GM03348 (cell line): Measurements from ENCODE around the gene TUBGCP5.
A peak's percentile ranks its signal among the peaks of the same experiment; 100 is the strongest.
"Not testable (repeated sequence)": the region's sequence is repeated elsewhere in the genome, so short reads cannot be mapped to it uniquely, and the experiment has no call there.

Experiments used
- DNase-seq: peaks from one replicate; pipeline ENCODE4 v3.0.0; 2012; ENCODE audit warnings: low spot score

The TUBGCP5 gene

GRCh38 chr15:23039143-23039916, at the start of gene TUBGCP5:
TUBGCP5 (minus strand) TSS chr15:23039569; CDS start chr15:23039543, 26 bp downstream.
- DNase-seq: peak; percentile 98

DNA sequence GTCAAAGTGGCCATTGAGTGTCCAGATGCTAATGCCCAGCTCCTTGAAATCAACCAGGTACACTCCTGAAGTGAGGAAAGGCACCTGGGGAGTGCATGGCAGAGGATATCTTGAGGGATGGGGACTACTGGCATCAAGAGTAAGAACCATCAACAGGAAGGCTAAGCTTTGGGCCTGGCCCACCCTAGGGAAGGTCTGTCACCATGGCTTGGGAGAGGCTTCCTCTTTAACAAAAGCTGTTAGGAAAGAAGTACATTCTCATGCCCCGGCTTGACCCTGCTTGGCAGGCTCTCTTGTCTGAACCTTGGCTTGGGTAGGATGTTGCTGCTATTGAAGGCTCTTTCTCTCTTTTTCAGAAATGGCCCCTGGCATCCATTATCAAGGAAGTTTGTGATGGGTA, 43.7 kb upstream of the TUBGCP5 start:
- no peak for DNase-seq

DNA sequence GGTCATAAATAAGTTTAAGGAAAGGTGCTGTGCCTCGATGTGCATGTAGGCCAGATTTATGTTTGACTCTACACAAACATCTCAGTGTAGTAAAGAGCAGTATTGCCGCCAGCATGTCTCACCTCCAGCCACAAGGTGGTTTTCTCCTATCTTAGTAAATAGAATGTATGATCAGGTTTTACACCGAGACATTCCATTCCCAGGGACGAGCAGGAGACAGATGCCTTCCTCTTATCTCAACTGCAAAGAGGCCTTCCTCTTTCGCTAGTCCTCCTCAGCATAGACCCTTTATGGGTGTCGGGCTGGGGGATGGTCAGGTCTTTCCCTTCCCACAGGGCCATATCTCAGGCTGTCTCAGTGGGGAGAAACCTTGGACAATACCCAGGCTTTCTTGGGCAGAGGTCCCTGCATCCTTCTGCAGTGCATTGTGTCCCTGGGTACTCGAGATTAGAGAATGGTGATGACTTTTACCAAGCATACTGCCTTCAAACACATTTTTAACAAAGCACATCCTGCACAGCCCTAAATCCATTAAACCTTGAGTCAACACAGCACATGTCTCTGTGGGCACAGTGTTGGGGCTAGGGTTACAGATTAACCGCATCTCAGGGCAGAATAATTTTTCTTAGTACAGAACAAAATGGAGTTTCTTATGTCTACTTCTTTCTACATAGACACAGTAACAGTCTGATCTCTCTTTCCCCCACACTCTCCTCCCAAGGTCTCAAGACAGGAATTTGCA, 42.8 kb upstream of the TUBGCP5 start:
- DNase-seq: not testable (repeated sequence)

GRCh38 chr15:23081271-23081670, 41.9 kb upstream of the TUBGCP5 start:
- no peak for DNase-seq

DNA sequence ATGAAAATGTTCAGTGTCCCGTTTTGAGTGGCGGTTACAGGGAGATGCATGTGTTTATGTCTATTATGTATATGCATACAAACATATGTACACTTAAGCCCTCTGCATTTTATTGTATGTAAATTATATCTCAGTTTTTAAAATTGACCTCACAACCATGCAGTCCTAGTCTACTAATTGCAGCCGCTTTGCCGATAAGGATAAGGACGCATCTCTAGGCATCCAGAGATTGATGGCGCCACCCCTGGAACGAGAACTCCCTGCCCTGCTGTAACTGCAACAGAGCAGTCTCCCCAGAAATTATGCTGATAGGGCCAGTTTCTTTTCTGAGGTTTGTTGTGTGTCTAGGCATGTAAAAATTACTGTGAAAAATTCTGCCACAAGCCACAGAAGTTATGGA, 40.4 kb upstream of the TUBGCP5 start:
- DNase-seq: no peak

GRCh38 chr15:23075927-23076326, 36.6 kb upstream of the TUBGCP5 start:
- DNase-seq: no peak

DNA sequence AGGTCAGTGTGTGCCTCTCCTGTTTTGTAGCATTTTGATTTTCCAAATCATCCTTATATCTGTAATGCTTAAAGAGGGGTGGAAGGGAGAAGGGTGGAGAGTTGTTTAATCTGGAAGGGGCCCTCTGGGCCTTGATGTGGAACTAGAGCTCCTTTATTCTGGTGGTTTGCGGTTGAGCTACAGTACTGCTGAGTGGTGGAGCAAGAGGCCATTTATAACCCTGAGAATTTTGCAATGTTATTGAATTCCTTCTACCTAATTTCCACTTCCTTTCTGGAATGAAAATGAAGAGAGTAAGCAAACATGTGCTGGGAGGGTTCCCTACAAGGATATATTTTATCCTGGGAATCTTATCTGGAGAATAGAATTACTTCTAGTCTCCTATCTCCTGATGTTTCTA, 35.3 kb upstream of the TUBGCP5 start:
- peak; percentile 28 for DNase-seq

- DNase-seq: no peak
Measured at GRCh38 chr15:23073890-23074646, 34.7 kb upstream of the TUBGCP5 start.

- DNase-seq: no peak
Measured at GRCh38 chr15:23072633-23073032, 33.3 kb upstream of the TUBGCP5 start.

DNA sequence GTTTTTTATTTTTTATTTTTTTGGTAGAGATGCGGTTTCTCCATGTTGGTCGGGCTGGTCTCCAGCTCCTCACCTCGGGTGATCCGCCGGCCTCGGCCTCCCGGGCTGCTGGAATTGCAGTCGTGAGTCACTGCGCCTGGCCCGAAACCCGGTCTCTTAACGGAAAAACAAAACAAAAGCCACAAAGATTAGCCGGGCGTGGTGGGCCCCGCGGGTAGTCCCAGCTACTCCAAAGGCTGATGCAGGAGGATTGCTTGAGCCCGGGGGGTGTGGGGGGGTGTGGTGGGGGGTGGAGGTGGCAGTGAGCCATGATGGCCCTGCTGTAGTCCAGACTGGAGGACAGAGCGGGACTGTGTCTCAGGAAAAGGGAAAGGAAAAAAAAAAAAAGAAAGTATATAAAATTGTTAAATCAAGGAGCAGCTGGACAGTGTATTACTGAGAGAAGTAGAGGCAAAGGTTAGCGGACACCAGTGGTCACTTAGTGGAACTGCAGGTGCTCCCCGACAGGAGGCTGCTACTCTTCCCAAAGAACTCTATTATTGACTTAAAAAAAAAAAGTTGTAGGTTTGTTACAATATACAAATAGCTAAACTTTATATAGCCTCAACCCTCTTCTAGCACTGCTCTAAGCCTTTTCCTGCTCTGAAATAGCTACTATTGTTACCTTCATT, 30.3 kb upstream of the TUBGCP5 start:
- DNase-seq: no peak

- DNase-seq: no peak
Measured at GRCh38 chr15:23067416-23067815, 28.0 kb upstream of the TUBGCP5 start.

DNA sequence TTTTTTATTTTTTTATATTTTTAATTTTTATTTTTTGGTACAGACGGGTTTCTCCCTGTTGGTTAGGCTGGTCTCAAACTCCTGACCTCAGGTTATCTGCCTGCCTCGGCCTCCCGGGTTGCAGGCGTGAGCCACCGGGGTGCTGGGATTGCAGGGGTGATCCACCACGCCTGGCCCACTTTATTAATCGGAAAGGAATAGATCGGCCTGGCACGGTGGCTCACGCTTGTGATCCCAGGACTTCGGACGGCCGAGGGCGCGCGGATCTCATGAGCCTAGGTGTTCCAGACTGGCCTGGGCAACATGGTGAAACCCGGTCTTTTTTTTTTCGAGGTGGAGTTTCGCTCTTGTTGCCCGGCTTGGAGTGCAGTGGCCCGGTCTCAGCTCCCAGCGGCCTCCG, 26.5 kb upstream of the TUBGCP5 start:
- DNase-seq: no peak

GRCh38 chr15:23064156-23064555, 24.8 kb upstream of the TUBGCP5 start:
- DNase-seq: no peak

GRCh38 chr15:23057707-23058106, 18.3 kb upstream of the TUBGCP5 start:
- DNase-seq: no peak

DNA sequence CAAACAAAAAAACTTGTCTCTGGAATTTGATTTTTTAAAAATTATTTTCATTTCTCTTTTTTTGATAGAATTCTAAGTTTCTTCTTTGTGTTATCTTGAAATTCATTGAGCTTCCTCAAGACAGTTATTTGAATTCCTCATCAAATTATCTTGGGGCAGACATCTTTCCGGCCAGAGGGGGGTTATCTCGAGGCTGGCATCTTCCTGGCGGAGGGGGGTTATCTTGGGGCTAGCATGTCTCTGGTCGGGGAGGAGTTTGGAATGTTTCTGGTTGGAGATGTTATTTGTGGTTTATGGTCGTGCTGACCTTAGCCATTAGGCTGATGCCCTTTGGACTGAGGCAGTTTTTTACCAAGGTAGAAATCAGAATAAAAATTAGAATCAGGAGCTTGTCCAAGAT, 15.9 kb upstream of the TUBGCP5 start:
- no peak for DNase-seq

DNA sequence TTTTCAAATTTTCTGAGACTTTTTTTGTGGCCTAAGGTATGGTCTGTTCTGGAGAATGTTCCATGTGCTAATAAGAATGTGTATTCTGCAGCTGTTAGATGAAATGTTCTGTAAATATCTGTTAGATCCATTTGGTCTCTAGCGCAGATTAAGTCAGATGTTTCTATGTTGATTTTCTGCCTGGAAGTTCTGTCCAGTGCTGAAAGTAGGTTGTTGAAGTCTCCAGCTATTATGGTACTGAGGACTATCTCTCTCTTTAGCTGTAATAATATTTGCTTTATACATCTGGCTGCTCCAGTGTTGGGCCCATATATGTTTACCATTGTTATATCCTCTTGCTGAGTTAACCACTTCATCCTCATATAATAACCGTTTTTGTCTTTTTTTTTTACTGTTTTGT, 13.2 kb upstream of the TUBGCP5 start:
- DNase-seq: no peak

DNA sequence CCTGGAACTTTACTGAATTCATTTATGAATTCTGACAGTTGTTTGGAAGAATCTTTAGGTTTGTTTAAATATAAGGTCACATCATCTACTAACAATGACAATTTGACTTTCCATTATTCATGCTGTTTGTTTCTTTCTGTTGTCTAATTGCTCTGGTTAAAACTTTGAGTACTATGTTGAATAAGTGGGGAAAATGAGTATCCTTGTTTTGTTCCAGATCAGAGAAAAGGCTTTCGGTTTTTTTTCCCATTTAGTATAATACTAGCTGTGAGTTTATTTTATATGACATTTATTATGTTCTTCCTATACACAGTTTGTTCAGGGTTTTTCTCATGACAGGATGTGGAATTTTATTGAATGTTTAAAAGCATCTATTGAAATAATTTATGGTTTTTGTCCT, 11.3 kb upstream of the TUBGCP5 start:
- DNase-seq: no peak

DNA sequence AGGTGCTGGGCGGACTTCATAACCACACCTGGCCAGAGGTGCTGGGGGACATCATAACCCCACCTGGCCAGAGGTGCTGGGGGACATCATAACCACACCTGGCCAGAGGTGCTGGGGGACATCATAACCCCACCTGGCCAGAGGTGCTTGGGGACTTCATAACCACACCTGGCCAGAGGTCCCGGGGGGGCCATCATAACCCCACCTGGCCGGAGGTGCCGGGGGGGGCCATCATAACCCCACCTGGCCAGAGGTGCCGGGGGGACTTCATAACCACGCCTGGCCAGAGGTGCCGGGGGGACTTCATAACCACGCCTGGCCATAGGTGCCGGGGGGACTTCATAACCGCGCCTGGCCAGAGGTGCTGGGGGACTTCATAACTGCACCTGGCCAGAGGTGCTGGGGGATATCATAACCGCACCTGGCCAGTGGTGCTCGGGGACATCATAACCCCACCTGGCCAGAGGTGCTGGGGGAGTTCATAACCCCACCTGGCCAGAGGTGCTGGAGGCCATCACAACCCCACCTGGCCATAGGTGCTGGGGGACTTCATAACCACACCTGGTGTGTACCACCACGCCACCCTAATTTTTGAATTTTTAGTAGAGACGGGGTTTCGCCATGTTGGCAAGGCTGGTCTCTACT, 10.7 kb upstream of the TUBGCP5 start:
- DNase-seq: no peak

GRCh38 chr15:23048572-23049282, 9.4 kb upstream of the TUBGCP5 start:
- not testable (repeated sequence) for DNase-seq

DNA sequence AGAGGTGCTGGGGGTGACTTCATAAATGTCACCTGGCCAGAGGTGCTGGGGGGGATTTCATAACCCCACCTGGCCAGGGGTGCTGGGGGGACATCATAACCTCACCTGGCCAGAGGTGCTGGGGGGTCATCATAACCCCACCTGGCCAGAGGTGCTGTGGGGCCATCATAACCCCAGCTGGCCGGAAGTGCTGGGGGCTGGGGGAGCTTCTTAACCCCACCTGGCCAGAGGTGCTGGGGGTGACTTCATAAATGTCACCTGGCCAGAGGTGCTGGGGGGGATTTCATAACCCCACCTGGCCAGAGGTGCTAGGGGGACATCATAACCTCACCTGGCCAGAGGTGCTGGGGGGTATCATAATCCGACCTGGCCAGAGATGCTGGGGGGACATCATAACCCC, 4.6 kb upstream of the TUBGCP5 start:
- DNase-seq: not testable (repeated sequence)

- DNase-seq: not testable (repeated sequence)
Measured at GRCh38 chr15:23043535-23043934, 4.2 kb upstream of the TUBGCP5 start.
